Stimulated activated CD8-positive, alpha-beta memory T cell treated with anti-CD3 and anti-CD28 coated beads, Interleukin-4, amount 100 ng/mL, for 48 hours (primary cell): ENCODE measurements around the gene BDKRB2.

Experiments used
- DNase-seq: peaks from one replicate; pipeline ENCODE4 v3.0.0-alpha.2; 2020

Gene BDKRB2

GRCh38 chr14:96274543-96274942 is 69.9 kb downstream of the BDKRB2 start:
- DNase-seq, result no peak

GRCh38 chr14:96275177-96276112 is 70.8 kb downstream of the BDKRB2 start:
- DNase-seq, result peak; percentile 86

- DNase-seq, result no peak
Measured at GRCh38 chr14:96277890-96278289, 73.3 kb downstream of the BDKRB2 start.

- no peak for DNase-seq
Measured at GRCh38 chr14:96279564-96279963, 74.9 kb downstream of the BDKRB2 start.

GRCh38 chr14:96280104-96280503 is 75.5 kb downstream of the BDKRB2 start:
- no peak for DNase-seq

- DNase-seq, result no peak
Measured at GRCh38 chr14:96281486-96281885, 76.8 kb downstream of the BDKRB2 start.

- no peak for DNase-seq
Measured at GRCh38 chr14:96284008-96284407, 79.4 kb downstream of the BDKRB2 start.

- DNase-seq, result no peak
Measured at GRCh38 chr14:96284430-96284829, 79.8 kb downstream of the BDKRB2 start.

GRCh38 chr14:96285667-96286066 is 81.0 kb downstream of the BDKRB2 start:
- DNase-seq, result no peak

- DNase-seq, result no peak
Measured at GRCh38 chr14:96286251-96286650, 81.6 kb downstream of the BDKRB2 start.

- DNase-seq, result no peak
Measured at GRCh38 chr14:96287856-96288255, 83.2 kb downstream of the BDKRB2 start.
